NCI-H510A treated with DMSO at 0.1 percent for 48 hours (cell line): Measurements from ENCODE around the gene CSF3.

Experiments used
- DNase-seq: peaks from one replicate; lab custom pipeline; 2025; lab: John Stamatoyannopoulos, UW

Gene CSF3

GRCh38 chr17:40062329-40063186 lies 47.3 kb downstream of the CSF3 start, which contains the start of gene THRA:
THRA (plus strand) TSS chr17:40062965; CDS start chr17:40074489, 11,524 bp downstream.
- peak; percentile 34 for DNase-seq

DNA sequence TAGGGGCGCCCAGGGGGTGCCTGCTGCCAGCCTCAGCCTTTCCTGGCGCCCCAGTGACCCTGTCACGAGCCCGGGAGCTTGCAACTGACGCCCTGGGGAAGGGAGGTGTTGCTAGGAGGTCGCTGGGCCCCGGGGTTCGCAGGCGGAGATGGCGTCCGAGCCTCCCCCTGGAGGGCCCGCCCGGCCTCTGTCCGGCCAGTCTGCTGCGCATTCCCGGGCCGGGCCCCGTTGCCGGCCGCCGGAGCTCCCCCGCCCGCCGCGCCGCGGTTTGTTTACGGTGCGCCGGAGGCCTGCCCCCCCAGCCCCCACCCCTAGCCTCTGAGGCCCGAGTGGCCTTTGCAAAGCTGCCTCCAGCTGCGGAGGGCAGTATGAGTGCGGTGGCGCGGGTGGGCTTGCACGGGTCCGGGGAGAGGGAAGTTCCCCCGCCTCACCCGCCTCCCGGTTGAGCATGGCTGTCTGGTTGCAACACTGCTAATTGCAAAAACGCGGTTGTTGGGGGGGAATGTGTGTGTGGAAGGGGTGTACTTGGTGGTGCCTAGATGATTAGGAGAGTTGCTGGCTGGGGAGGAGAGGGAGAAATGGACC lies 48.0 kb downstream of the CSF3 start:
- no peak for DNase-seq

DNA sequence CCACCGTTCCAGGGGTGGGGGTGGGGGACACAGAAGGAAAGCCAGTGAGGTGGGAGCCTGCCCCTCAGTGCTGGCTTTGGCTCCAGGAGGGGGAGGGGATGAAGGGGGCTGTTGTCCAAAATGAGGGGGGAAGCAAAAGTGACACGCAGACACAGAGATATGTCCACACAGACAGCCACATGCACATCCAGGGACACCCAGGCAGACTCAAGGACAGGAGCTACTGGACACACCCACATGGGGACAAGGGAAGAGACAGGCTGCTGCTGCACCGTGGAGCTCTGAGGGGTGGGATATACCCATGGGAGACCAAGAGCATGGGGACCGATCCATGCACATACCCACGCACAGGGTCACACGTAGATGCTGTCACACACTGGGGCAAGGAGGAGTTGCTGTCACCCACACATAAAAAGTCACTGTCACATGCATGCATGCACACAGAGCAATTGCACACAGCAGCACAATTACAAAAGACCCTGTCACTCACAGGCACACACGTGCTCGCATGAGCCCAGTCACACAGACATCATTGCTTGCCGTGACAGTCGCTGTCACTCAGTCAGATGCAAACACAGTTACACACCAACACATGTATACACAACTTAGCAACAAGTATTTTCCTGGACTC lies 48.8 kb downstream of the CSF3 start:
- no peak for DNase-seq

GRCh38 chr17:40064971-40065768 lies 49.9 kb downstream of the CSF3 start:
- DNase-seq = no peak

DNA sequence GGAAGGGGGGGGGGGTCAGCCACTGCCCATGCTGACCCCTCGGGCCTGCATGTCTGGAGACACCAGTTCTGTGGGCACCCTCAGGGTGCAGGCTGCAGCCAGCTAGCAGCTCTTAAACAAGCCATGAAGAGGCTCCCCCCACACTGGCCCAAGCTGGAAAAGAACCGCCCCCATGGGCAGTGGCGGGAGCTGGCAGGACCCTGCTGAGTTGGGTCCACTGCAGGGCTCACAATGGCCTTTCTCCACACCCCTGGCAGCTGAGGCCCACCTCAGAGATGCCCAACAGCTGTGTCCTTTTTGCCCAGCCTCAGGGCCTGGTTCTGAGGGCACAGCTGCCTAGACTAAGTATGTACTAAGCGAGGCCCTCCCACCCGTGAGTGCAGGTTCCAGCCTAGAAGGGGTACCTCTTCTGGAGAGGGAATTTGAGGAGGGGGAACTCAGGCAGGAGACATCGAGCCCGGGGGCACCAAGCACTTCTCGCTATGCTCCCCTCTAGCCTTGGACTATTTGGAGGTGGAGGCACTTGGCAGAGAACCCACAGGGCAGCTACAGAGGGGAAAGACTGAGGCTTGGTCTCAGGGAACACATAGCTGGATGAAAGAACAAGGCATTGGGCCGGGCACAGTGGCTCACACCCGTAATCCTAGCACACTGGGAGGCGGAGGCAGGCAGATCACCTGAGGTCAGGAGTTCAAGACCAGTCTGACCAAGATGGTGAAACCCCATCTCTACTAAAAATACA lies 50.7 kb downstream of the CSF3 start:
- DNase-seq = no peak
